Activated CD4-positive, alpha-beta T cell treated with anti-CD3 and anti-CD28 coated beads, Interleukin-2, amount 50 U/mL, for 24 hours (primary cell): ENCODE measurements around the gene ZNF793.

Source experiments
- DNase-seq, 2 donors: peaks; one replicate each; pipeline ENCODE4 v3.0.0-alpha.2; 2020; ENCODE audit warnings: low read depth in 1 of 2, low spot score in 1 of 2

The ZNF793 gene

DNA sequence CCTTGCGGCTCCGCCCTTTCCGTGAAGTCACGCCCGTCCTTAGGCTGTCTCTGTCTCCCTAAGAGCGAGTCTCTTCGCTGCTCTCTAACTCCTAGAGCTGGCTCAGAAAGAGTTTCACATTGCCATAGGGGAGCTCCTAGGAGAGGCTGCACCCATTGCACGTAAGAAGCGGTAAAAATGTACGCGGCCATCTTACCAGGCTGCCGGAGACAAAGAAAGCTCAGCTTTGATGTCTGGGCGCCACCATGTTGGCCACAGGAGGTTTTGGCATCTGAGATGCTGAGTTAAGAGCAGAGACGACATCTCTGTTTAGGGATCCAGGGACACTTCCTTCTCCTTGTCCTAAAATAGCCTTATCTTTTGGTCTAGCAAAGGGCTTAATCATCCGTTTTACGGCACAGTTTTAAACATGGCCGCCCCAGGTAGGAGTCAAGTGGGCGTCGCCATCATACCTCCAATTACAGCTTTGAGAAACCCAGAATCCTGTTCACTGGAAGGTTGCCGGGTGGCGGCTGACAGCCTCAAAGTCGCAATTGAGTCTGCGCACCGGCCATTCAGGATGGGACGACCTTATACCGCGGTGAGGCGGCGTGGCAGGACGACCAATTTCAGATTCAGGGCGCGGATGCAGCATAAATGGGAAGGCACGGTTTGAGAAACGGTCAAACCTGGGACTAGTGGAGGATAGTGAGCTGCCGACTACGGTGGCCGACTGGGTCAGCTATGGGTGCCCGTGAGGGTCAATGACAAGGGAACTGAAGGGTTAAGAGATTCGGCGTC, at the start of gene ZNF793:
TSS of gene ZNF793 (plus strand) at position 553 of the 780 bp plus-strand sequence. CDS start 16,501 bp downstream, outside the sequence.
- DNase-seq: peak; percentile 57 to 75

DNA sequence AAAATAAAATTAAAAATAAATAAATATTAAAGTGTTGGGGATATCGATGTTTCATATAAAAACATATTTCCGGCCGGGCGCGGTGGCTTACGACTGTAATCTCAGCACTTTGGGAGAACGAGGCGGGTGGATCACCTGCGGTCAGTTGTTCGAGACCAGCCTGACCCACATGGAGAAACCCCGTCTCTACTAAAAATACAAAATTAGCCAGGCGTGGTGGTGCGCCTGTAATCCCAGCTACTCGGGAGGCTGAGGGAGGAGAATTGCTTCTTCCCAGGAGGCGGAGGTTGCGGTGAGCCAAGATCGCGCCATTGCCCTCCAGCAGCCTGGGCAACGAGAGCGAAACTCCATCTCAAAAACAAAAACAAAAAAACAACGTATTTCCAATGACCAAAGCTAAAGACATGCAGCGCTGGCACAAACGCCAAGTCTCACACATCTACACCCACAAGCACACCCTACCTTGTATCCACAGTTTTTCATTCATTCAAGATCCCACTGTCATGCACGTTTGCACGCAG, 40.4 kb upstream of the ZNF793 start:
- DNase-seq: no peak

DNA sequence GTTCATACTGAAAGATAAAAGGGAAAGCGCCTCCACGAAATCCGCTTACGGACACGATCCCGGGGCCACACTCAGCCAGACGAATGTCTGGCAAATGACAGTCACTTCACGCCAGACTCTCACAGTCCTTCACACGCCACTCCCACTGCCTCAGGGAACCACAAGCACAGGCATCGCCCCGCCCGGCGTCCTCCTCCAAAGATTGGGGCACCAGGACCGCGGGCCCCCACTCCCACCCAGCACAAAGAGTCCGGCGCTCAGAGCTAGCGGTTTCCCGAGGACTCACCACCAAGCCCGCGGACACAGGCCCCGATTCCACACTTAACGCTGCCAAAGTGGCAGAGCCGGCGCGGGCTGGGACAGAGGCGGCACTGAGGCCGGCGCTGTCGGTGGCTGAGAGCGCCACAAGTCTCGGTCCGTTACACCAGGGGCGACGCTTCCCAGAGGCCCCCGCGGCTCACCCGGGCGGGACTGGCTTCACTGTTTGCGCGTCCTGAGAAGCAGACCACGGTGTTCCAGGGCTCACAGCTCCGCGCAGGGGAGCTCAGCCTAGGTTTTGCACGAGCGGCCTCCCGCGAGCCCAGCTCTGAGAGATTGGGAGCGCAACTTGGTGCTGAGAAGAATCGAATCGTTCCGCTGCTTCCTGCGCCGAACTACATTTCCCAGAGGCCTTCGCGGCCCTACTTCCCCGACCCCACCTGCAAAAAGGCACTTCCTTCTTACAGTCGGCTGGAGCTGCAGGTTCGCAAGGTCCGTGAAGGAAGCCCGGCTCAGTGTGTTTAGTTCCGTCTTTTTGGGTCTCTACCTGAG, 39.7 kb upstream of the ZNF793 start, which contains the start of gene ZNF569:
TSS of gene ZNF569 (minus strand) at position 647 of the 810 bp plus-strand sequence. CDS start 22,523 bp downstream, outside the sequence.
- peak; percentile 74 to 84 for DNase-seq

DNA sequence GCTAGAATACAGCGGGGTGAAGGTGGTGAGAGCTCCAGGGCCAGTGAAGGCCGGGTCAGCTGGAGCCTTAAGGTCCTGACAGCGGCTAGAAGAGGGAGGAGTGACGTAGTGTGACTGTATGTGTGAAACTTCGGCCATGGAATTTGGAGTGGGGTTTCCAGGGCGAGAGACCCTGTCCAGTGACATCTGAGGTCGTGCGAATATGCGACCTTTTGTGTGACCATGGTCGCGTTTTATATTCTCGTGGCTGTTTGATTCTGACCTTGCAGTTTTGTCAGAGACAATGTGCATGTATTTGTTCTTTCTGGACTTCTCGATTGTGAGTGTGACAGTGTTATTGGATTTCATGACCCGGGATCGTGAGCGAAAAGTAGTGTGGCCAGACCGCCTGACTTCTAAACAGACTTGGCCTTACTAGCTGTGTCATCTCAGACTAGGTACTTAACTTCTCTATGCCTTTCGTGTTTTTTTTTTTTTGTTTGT, 39.1 kb upstream of the ZNF793 start:
- no peak for DNase-seq

DNA sequence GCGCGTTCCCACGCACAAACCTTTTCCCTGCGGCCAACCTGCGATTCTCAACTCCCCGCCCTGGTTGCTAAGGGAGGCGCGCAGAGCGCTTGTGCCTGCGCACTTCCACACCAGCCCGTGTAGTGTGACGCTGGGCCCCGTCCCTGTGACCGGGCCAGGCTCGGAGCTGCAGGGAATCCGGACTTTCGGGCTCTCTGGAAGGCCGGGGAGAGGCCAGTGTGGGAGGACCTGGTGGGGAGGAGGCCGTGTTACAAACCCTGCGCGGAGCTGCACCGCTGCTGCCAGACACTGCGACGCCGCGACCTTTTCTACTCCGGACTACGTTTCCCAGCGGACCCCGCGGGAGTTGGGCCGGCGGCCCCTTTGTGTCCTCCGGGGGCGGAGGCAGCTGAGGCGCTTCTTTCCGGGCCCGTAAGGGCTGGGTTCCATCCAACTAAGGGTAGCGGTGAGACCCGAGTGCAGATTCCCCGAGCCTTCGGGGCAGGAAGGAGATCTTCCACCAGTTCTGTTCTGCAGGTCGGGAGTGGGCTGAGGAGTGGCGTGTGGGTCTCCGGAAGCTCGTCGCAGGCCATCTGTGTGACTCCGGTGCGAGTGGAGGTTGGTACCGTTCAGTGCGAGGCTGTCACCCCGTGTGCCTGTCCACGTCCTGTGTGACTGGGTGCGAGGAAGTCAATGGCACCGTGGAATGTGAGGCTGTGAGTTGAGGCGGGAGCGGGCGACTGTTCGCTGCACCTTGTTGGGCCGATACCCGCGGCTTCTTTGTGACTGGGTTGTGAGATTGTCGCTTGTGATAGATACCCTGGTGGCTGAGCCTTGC, 37.6 kb upstream of the ZNF793 start, which contains the start of gene ZNF570:
TSS of gene ZNF570 (plus strand) at position 396 of the 817 bp plus-strand sequence. CDS start 999 bp downstream, outside the sequence.
- DNase-seq: peak; percentile 80

DNA sequence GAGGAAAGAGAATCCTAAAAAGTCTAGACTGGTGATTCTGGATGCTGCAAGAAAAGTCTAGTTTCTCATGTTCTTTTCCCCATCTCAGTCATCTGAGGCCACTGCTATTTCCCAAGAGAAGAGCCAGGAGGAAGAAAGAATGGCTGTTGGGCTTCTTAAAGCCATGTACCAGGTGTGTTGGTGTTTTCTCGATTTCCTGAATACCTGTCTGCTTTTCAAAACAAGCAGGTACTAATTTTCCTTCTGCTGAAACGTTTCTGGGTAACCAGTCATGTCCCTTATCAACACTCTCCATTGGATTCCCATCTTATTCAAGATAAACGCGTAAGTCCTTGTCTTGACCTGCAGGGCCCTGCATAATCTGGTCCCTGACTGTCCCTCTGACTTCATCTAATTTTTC, 36.5 kb upstream of the ZNF793 start:
- no peak for DNase-seq

DNA sequence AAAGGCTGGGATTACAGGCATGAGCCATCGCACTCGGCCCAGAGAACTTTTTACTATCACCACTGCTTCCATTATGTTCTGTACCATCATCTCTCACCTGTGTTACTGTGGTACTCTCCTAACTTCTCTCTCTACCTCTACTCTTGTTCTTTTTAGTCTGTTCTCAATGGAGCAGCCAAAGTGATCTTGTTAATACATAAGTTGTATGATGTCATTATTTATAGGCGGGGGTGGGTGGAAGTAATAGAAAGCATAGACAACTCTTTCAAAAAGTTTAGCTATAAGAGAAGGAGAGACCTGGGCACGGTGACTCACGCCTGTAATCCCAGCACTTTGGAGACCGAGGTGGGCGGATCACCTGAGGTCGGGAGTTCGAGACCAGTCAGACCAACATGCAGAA, 34.6 kb upstream of the ZNF793 start:
- no peak for DNase-seq

DNA sequence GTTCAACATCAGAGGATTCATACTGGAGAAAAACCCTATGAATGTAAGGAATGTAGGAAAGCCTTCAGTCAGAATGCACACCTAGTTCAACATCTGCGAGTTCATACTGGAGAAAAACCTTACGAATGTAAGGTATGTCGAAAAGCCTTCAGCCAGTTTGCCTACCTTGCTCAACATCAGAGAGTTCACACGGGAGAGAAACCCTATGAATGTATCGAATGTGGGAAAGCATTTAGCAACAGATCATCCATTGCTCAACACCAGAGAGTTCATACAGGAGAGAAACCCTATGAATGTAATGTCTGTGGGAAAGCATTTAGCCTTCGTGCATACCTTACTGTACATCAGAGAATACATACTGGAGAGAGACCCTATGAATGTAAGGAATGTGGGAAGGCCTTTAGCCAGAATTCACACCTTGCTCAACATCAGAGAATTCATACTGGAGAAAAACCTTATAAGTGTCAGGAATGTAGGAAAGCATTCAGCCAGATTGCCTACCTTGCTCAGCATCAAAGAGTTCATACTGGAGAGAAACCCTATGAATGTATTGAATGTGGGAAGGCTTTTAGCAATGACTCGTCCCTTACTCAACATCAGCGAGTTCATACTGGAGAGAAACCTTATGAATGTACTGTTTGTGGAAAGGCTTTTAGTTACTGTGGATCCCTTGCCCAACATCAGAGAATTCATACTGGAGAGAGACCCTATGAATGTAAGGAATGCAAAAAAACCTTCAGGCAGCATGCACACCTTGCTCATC, 22.2 kb upstream of the ZNF793 start:
- DNase-seq: no peak

DNA sequence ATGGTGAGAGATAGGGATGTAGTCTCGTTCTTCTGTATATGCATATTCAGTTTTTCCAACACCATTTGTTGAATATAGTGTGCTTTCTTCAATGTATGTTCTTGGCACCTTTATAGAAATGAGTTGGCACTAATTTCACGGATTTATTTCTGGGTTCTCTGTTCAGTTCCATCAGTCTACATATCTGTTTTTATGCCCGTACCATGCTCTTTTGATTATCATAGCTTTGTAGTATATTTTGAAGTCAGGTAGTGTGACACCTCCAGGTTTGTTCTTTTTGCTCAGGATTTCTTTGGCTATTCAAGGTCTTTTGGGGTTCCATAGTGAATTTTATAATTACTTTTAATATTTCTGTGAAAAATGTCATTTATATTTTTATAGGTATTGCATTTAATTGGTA, 14.5 kb upstream of the ZNF793 start:
- no peak for DNase-seq

DNA sequence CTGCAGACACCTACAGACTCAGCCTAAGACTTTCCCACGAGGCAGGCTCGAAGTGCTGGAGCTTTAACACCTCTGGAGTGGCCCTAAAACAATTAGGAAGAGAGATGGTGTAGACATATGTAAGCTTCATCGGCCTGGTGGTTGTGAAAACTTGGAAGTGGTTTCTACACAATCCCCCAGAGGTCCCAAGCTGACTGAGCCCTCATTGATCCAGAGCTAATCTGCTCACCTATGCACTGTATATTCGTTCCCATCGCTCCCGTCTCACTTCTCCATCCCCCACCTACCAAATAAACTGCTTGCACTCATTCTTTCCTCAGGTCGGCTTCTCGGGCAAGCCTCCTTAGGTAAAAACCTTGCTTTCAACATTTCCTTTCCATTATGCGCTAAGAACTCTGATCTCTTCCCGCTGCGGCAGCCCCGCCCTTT, 767 bp upstream of the ZNF793 start:
- no peak for DNase-seq

DNA sequence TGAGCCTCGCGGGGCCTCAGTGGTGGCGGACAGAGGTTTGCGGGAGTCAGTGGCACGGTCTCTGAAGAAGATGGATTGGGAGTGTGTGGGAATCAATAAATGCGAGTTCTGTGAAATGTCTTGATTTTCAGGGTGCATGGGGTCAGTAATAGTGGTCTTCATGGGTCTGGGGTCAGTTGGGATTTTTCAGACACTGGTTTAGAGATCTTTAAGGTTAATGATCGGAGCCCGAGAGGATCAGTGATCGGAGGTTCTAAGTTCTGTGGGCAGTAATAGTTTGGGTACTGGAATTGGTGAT, 377 bp downstream of the ZNF793 start:
- DNase-seq: no peak

DNA sequence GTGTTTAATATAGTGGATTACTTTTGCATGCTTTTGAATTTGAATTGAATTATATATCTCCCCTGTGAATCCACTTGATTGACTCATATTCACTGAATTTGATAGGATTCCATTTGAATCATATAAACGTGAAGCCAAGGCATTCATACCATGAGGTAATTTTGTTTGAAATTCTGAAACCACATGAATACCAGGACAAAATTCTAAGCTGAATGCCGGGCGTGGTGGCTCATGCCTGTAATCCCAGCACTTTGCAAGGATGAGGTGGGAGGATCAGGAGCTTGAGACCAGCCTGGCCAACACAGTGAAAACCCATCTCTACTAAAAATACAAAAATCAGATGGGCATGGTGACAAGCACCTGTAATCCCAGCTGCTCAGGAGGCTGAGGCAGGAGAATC, 4.4 kb downstream of the ZNF793 start:
- no peak for DNase-seq

DNA sequence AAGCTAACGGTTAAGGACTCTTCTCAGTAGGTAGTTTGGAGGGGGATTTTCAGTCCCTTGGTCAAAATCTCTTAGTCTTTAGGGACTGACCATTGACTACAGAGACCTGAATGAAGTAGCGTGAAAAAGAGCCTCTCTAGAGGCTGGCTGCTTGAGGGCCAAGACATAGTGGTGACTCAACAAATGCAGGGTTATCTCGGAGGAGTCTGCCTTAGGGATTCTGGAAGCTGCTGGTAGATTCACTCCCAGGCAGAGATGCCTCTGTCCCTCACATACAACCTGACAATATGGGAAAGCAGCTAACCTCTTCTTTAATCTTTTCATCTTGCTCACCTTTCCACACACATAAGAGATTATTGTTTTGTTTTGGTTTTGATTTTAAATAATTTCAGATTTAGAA, 5.1 kb downstream of the ZNF793 start:
- no peak for DNase-seq

DNA sequence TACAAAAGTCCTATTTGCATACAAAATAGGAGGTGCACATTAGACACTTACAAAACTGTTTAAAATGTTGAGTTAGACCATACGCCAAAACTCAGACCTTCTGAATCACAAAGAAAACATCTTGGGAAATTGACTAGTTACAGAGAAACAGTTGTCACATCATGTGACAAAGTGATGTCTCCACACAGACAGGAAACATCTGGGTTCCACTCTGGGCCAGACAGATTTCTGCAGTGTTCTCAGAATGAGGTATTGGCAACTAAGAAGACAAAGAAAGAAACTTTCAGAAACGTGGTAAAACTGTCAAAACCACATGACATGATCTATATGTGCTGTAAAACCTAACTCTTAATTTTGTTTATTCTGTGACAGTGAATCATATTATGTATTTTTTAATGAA, 6.7 kb downstream of the ZNF793 start:
- DNase-seq: no peak

DNA sequence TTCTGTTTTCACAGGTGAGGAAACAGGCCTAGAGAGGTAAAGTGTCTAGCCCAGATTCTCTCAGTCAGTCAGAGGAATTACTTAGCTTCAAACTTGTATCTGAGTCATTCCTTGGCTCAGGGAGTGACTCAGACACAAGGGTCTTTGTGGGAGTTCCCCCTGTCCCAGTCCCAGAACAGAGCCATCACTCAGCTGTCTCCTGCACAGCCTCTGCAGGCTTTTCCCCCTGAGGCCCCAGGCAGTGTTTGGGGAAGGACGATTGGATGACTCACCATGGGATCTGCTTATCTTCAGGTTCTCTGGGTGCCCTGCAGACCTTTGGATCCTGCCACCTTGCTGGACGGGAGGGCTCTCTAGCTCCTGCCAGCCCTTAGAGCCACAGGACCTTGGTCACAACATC, 13.2 kb downstream of the ZNF793 start:
- no peak for DNase-seq

DNA sequence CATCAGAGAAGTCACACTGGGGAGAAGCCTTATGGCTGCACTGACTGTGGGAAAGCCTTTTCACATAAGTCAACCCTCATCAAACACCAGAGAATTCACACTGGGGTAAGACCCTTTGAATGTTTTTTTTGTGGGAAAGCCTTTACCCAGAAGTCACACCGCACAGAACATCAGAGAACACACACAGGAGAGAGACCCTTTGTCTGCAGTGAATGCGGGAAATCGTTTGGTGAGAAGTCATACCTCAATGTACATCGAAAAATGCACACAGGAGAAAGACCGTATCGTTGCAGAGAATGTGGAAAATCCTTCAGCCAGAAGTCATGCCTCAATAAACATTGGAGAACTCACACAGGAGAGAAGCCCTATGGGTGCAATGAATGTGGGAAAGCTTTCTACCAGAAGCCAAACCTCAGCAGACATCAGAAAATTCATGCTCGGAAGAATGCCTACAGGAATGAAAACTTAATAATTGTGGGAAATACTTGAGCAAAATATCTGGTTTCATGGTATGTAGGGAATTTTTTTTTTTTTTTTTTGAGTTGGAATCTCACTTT, 30.7 kb downstream of the ZNF793 start:
- no peak for DNase-seq

DNA sequence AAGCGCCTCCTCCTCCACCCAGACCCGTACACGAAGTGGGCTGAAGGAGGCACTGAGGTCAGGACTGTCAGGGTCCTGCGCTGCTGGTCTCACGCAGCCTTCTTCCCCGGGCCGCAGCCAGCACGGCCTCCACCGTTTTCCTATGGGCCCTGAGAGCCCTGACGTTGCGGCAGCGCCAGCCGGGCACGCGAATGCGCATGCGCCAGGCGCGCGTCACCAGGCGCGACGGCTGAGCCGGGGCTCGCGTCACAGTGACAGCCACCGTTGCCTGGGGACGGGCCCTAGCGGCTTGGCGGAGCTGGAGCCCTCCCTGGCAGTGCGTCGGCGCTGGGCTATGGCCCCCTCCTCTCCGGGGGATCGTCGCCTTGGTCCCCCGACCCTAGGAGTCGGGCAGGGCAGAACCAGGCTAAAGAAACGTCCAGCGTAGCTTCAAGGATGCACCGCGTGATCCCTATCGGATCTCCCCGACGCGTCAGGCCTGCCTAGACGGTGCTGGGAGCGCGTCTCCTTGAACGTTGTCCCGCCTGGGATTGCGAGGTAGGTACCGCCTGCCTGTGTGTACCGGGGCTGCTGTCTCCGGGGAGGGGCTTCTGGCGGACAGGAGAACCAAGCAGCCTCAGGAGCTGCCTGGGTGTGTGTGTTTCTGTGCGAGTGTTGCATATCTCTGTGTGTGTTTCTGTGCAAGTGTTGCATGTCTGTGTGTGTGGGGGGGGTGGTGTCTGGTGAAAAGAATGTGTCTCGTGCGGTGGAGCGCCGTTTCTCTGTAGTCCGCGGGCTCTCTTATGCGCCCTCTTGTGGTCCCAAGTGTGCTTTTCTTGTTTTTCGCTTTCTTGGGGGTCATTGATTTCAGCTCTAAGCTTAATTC, 44.6 kb downstream of the ZNF793 start:
- peak in 1 of 2 donors; percentile 17 for DNase-seq

DNA sequence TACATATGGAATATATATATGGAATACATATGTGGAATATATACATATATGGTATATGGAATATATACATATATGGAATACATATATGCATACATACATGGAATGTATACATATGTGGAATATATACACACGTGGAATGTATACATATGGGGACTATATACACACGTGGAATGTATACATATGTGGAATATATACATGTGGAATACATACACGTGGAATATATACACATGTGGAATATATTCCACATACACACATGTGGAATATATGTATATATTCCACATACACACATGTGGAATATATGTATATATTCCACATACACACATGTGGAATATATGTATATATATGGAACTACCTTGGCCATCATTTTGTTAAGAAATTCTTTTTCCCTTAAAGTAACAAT, 56.8 kb downstream of the ZNF793 start:
- no peak for DNase-seq
